Right lobe of liver (tissue), 4 donors: Measurements from ENCODE around the gene SUFU.

Source experiments
- POLR2A ChIP-seq: fragments of 450-650 bp; IDR thresholded peaks from one replicate; pipeline ENCODE4 v1.6.1; 2017; ENCODE audit warnings: antibody characterized with exemption, mild to moderate bottlenecking
- TF ChIP-seq, protein P1 (sequence below), 4 donors: fragments of 200-600 bp in 3 of 4; fragments of 450-650 bp in 1 of 4; IDR thresholded peaks; one replicate each; pipeline versions ENCODE4 v1.5.1 to v1.8.0; 2016 to 2022; ENCODE audit warnings: antibody characterized with exemption in 4 of 4, mild to moderate bottlenecking in 2 of 4
- donor health status: DM: no; HTN: no; CAD: no.
- donor health status: DM: no; HTN: no; CAD: no.
- donor health status: DM: no; HTN: yes; CAD: no.

DNA sequence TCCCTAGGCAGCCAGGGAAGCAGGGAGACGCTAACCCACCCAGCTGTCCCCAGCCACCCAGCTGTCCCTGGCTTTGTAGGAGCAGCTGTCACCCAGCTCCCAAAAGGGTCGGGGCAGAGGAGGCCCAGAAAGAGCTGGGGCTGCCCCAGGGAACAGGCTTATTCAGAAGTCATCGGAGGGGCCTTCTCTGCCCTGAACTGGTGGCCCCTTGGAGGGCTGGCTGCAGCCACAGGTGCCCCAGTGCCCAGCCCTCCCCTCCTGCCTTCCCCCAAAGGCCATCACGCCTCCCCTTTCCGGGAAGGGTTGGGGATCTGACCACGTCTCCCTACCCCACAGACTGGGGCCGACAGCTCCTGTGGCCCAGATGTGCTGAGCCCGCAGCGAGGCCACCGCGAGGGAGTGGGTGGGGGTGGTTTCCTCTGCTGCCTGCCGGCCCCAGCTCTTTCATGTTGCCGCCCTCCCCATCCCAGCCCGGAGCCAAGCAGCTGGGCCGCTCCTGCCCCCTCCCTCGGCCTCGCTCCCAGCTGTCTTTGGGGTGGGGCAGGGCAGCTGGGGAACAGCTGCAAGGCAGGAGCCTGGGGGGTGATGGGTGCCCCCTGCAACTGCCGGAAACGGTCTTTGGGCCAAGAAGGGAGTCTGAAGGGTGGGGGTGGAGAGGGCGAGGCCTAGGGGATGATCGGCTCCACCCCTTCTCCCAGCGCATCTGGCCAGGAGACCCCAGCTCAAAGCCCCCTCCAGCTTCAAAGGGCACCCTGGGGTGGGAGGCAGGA, 157.3 kb downstream of the SUFU start:
- TF ChIP-seq, protein P1, sequence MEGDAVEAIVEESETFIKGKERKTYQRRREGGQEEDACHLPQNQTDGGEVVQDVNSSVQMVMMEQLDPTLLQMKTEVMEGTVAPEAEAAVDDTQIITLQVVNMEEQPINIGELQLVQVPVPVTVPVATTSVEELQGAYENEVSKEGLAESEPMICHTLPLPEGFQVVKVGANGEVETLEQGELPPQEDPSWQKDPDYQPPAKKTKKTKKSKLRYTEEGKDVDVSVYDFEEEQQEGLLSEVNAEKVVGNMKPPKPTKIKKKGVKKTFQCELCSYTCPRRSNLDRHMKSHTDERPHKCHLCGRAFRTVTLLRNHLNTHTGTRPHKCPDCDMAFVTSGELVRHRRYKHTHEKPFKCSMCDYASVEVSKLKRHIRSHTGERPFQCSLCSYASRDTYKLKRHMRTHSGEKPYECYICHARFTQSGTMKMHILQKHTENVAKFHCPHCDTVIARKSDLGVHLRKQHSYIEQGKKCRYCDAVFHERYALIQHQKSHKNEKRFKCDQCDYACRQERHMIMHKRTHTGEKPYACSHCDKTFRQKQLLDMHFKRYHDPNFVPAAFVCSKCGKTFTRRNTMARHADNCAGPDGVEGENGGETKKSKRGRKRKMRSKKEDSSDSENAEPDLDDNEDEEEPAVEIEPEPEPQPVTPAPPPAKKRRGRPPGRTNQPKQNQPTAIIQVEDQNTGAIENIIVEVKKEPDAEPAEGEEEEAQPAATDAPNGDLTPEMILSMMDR (IDR thresholded peaks at IDR 0.05) = no peak
- TF ChIP-seq POLR2A = no peak
